Fibroblast of skin of abdomen (primary cell): ENCODE results near the gene CD2BP2.
"Not testable (repeated sequence)": the region's sequence is repeated elsewhere in the genome, so short reads cannot be mapped to it uniquely, and the experiment has no call there.

Experiments used
- DNase-seq: peaks from one replicate; pipeline ENCODE4 v3.0.0-alpha.2; 2013

CD2BP2 gene

DNA sequence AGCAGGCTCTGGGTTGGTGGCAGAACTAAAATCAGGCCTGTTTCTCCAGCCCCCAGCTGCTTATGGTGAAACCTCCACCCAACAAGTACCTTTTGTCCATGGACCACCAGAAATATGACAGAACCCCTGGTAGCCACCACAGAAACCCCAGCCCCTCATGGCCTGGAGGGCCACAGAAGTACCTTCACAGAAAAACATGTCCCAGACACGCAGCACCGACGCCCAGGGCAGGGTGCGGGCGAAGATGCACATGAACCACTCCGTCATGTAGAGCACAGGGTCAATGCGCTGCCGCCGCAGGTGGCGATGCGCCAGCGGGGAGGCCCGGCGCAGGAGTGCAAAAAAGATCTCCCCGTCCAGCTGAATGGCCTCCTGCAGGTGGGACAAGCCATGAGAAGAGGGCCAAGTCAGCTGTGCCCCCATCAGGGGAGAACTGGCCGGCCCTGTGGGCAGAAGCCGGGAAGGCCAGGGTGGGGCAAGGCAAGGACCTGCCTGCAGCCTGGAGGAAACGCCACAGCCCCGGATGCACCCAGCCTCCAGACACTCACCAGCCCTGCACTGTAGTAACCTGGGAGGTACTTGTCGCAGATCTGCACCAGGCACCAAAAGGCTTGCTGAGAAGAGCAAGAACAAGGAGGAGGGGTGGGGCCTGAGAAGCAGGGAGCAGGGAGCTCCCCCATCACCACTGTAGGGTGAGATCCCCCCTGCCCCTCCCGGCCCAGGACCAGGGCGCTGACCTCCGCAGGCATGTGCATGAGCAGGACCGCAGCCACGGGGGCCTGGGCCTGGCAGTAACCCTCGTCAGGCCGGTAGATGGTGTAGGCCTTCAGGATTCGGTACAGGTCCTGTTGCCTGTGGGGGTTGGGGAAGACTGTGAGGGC, 4.1 kb upstream of the CD2BP2 start:
- no peak for DNase-seq

DNA sequence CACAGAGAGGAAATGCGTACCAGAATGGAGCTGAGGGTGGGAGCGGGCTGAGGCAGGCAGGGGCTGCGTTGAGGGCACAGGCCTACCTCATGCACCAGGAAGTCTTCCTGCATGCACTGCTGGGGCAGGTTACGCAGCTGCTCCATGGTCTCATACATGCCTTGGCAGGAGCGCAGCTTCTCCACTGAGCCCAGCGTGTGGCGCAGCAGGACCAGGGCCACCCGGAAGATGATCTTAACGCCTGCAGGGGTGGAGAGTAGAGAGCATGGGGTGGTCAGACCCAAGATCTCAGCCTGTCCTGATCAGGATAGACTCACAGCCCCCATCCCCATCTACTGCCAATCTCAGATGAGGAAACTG, 3.4 kb upstream of the CD2BP2 start:
- DNase-seq = no peak

- DNase-seq = no peak
Observed at GRCh38 chr16:30357715-30358576, 2.8 kb upstream of the CD2BP2 start.

- no peak for DNase-seq
Observed at GRCh38 chr16:30357085-30357714, 2.1 kb upstream of the CD2BP2 start.

DNA sequence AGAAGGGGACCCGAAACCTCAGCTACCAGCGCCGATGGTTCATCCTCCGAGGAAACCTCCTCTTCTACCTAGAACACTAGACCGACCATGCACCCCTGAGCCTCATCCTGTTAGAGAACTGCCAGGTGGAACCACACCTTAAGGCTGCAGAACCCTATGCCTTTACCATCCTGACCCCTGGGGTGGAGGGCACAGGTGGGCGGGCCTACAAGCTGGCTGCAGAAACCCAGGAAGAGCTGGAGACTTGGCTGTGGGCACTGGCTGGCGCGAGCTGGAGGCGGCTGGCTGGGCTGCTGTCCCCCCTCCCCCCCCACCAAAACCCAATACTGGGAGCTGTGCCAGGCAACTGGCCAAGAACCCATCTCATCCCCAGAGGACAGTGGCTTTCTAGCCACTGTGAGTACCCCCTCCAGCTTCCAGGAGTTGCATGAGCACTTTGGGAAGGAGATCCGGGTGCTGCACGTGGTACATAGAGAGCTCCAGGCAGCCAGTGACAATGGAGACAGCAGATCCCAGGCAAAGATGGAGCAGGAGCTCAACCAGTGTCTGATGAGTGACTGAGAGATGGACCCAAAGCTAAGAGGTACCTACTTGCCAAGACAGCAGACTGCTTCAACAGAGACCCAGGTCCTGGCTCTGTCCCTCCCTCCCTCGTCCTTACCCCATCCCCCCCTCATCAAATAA, 1.4 kb upstream of the CD2BP2 start:
- DNase-seq = no peak

DNA sequence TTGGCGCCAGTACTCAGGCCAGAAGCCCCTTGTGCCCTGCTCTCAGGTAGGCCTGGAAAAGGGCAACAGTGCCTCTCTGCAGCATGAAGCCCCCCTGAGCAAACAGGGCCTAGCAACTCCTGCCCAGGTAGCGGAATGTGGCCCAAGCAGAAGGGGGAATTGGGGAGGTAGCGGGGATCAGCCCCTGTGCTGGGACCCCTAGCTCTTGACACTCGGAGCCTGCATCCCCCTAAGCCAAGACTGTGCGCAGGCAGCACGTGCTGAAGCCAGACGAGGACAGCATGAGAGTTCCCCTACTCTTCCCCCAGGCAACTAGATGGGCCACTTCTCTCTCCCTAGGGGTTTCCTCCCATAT, 823 bp upstream of the CD2BP2 start:
- DNase-seq = no peak

GRCh38 chr16:30354423-30355143, 525 bp downstream of the CD2BP2 start:
- no peak for DNase-seq

GRCh38 chr16:30353438-30354129, 1.5 kb downstream of the CD2BP2 start:
- no peak for DNase-seq

DNA sequence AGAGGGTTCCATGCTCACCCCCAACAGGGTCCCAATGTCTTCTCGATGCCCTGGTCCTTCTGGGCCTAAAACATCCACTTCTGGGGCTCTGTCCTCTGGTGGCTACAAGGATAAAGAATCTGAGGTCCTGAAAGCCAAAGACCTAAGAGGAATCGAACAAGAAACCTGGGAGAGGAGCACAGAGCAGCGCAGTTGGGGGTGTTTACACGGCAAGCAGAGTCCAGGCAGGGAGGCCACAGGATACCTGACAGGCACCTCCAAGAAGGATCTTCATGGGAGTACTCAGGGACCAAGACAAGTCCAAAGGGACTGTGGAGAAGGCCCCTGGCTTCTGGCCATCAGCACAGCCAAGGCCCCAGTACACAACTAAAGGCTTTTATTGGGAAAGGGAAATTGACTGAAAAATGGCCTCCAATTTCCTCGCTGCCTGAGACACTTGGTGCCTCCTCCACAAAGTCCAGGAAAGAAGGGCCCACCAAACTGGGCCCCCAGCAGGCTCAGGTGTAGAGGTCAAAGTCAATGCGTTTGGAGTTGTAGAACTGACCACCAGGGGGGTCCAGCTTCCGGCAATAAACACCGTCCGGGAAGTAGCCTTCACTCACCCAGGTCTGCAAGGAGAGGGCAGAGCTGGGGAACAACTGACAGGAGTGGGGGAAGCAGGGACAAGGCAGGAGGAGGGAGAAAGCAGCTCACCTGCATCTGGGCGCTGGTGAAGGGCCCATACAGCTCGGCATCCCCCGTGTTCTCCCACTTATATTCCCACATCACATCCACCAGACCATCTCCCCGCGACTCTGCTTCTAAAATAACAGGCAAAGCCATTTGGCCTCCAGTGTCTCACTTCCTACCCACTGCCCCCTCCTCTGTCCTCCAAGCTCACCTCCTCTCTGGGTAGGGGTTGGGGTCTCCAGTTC, 2.4 kb downstream of the CD2BP2 start:
- DNase-seq = no peak

GRCh38 chr16:30351586-30352419, 3.3 kb downstream of the CD2BP2 start:
- DNase-seq = peak; percentile 58

DNA sequence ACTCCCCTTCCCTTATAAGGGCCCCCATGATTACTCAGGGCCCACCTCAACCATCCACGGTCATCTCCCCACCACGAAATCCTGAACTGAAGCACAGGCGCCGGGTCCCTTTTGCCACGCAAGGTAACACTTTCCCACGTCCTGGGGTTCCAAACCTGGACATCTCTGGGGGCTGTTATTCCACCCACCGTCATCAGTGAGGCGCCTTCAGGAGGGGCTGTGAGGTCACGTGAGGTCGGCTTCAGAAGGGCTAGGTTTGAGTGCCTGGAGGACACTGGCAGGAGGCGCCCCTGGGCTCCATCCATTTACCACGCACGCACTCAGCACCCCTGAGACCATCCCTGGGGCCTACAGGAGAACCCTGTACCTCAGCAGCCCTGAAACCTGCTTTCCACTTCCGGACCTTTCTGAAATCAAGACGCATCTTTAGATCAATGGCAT, 4.1 kb downstream of the CD2BP2 start:
- DNase-seq = no peak

DNA sequence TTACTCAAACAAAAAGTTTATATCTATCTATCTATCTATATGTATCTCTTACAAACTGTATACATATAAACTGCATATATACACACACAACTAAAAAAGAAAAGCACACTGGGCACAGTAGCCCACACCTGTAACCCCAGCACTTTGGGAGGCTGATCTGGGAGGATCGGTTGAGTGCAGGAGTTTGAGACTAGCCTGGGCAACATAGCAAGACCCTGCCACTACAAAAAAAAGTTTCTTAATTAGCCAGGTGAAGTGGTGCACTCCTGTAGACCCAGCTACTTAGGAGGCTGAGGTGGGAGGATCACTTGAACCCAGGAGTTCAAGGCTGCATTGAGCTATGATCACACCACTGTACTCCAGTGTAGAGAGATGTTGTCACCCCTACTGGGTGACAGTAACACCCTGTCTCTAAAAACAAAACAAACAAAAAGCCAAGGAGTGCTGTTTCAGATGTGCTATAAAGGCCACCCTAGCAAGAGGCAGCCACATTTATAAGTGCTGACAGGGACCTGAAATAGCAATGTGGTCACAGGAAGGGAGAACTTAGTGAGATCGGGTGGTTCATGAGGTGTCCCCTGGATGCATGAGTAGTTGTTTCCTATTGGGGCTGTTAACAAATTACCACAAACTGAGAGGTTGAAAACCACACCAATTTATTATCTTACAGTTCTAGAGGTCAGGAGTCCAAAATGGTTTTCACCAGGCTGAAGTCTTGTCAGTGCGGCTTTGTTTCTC, 4.8 kb downstream of the CD2BP2 start:
- no peak for DNase-seq

DNA sequence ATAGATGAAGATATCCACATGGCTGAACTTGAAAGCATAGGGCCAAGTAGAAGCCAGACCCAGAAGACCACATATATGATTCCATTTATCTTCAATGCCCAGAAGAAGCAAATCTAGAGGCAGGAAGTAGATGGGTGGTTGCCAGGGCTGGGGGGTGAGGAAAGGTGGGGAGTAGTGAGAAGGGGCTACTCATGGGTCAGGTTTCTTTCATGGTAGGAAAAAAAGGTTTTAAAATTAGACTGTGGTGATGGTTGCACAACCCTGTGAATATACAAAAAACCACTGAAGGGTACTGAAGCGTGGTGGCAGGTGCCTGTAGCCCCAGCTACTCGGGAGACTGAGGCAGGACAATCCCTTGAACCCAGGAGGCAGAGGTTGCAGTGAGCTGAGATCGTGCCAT, 5.4 kb downstream of the CD2BP2 start:
- DNase-seq = no peak

GRCh38 chr16:30348929-30349328, 6.2 kb downstream of the CD2BP2 start:
- DNase-seq = no peak

- no peak for DNase-seq
Observed at GRCh38 chr16:30348113-30348512, 7.0 kb downstream of the CD2BP2 start.

DNA sequence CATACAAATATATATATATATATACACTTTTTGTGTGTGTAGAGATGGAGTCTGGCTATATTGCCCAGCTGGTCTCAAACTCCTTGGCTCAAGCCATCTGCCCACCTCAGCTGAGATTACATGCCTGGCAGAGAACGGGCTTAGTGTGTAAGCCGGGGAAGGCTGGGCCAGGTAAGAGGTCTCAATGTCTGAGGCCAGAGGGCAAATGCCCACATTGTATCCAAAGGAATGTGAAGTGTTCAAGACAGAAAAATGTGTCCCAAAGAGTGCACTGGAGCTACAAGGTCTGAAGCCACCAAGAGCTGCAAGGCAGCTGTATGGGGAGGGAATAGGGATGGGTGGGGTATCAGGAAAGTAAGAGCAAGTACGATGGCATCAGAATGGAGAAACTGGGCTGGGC, 8.8 kb downstream of the CD2BP2 start:
- no peak for DNase-seq

- not testable (repeated sequence) for DNase-seq
Observed at GRCh38 chr16:30343491-30343820, 11.7 kb downstream of the CD2BP2 start.

GRCh38 chr16:30342751-30343490, 12.2 kb downstream of the CD2BP2 start:
- no peak for DNase-seq
